OCI-LY1 (cell line): ENCODE data around the gene PFDN4.

Experiments used
- CTCF ChIP-seq: fragments of 200-600 bp; sonication (generic), shearing (Covaris generic); IDR thresholded peaks from 2 replicates; pipeline ENCODE4 v1.5.1; 2017; ENCODE audit warnings: mild to moderate bottlenecking, antibody characterized with exemption, low read length, moderate library complexity, mixed read lengths
- EZH2 ChIP-seq: fragments of 200-600 bp; sonication (generic), shearing (Covaris generic); IDR thresholded peaks from 2 replicates; pipeline ENCODE4 v1.8.0; 2017; ENCODE audit warnings: borderline replicate concordance, mixed run types, mild to moderate bottlenecking, antibody characterized with exemption, low read length, moderate library complexity, mixed read lengths

GRCh38 chr20:54221996-54222890, 14.4 kb downstream of the PFDN4 start:
- TF ChIP-seq CTCF, result no peak
- no peak for TF ChIP-seq EZH2
